Measurements from ENCODE around the gene CAPZA2.
"Not testable (repeated sequence)": the region's sequence is repeated elsewhere in the genome, so short reads cannot be mapped to it uniquely, and the experiment has no call there.

CAPZA2 gene

DNA sequence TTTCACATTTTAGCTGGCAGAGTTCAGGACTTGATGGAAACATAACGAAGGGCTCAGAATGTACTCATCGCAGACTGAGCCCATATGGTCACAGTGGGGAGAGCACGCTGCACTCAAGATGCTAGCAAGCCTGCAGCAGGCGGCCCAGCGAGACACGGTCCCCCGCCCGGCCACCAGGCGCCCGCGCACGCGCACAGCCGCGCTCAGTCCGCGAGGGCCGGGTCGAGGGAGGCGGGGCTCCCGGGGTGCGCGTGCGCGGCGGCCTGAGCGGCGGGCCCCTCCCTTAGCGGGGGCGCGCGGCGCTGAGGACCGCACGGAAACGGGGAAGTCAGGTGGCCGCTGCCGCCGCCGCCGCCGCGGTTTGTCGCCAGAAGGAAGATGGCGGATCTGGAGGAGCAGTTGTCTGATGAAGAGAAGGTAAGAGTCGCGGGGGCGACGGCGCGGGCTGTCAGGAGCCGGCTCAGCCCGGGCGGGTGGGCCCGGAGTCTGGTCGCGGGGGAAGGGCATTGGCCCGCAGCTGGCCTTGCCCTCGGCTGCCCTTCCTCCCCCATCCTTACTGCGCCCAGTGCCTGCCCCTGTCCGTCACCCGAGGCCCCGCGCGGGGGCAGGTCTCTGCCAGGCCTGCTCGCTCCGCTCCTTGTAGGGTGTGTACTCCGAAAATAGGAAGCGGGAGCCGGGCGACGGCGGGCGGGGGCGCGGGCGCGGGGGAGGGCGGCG, at the start of gene CAPZA2:
TSS of gene CAPZA2 (plus strand) at position 354 of the 717 bp plus-strand sequence. CDS start at position 379, 25 bp downstream.
- Histone ChIP-seq H3K4me3 (ENCODE audit: low read length) (peak within 1 kb of the TSS; percentile 89), H3K9ac (ENCODE audit: low read depth, low read length) (peak within 1 kb of the TSS; percentile 81), H3K27me3 (ENCODE audit: insufficient read depth, low read length) (no peaks in the 10 kb centered on the region), H3K4me1 (ENCODE audit: insufficient read depth, low read length) (peaks cover under 1% of the 10 kb centered on the region; the same call in 1 of the 2 replicates), H3K27ac (ENCODE audit: low read length) (peak within 1 kb of the TSS; percentile 38), H3K36me3 (ENCODE audit: insufficient read depth, low read depth, low read length) (no peaks in the 10 kb centered on the region), H3K9me3 (ENCODE audit: insufficient read depth, low read depth, low read length) (no peaks in the 10 kb centered on the region)

DNA sequence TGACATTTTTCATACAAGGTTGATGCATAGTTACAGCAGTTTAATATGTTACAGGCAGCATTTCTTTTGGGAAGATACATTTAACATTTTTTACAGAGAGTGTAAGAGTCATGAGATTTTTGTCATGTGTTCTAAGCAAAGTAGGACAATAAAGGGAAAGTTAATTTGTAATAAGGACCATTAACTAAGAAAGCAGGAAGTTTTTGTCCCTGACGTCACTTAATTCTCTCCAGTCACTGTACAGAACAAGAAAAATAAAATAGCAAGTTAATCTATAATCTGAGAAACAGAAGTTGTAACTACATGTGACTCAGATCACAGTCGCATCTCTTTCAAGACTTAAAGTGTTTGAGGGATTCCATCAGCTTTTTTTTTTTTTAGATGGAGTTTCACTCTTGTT, 49.5 kb upstream of the CAPZA2 start:
- H3K27me3 ChIP-seq (ENCODE audit: insufficient read depth, low read length) = no peaks in the 10 kb centered on the region
- H3K9ac ChIP-seq (ENCODE audit: low read depth, low read length) = no peak overlapping the region
- H3K36me3 ChIP-seq (ENCODE audit: insufficient read depth, low read depth, low read length) = no peaks in the 10 kb centered on the region
- peaks cover 6% of the 10 kb centered on the region for H3K4me1 ChIP-seq (ENCODE audit: insufficient read depth, low read length)
- no peaks in the 10 kb centered on the region for H3K9me3 ChIP-seq (ENCODE audit: insufficient read depth, low read depth, low read length)
- no peak overlapping the region for H3K4me3 ChIP-seq (ENCODE audit: low read length)
- H3K27ac ChIP-seq (ENCODE audit: low read length) = no peak overlapping the region

DNA sequence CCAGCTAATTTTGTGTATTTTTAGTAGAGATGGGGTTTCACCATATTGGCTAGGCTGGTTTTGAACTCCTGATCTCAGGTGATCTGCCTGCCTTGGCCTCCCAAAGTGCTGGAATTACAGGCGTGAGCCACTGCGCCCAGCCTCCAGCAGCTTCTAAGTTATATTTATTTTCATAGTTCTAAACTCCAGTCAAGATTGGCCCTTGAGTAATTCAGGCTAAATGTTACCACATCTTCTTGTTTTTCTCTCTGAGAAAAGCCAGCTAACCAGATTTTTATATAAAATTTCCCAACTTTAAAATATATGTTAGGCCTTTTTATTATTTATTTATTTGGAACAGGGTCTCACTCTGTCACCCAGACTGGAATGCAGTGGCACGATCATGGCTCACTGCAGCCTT, 49.0 kb upstream of the CAPZA2 start:
- H3K4me1 ChIP-seq (ENCODE audit: insufficient read depth, low read length); H3K27ac ChIP-seq (ENCODE audit: low read length); H3K9me3 ChIP-seq (ENCODE audit: insufficient read depth, low read depth, low read length); H3K36me3 ChIP-seq (ENCODE audit: insufficient read depth, low read depth, low read length); H3K4me3 ChIP-seq (ENCODE audit: low read length); H3K27me3 ChIP-seq (ENCODE audit: insufficient read depth, low read length); H3K9ac ChIP-seq (ENCODE audit: low read depth, low read length): not testable (repeated sequence)

DNA sequence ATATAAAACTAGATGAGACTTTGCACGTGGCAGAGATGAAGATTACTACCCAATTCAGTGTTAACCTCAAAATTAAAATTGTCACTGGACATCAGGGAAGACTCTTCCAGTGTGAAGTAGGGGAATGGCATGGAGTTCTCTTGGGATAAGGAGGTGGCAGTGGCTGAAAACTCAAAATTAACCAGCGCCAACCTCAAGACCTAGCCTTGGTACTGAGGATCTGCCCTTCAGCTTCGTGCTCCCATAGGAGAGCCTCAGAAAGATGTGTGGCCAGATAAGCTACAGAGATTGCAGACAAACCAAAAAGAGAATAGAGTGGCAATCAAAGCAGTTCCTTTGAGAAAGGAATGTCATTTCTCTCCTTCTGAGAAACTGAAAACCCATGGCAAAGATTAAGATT, 47.3 kb upstream of the CAPZA2 start:
- peaks cover 3% of the 10 kb centered on the region for H3K4me1 ChIP-seq (ENCODE audit: insufficient read depth, low read length)
- H3K27me3 ChIP-seq (ENCODE audit: insufficient read depth, low read length) = no peaks in the 10 kb centered on the region
- no peak overlapping the region for H3K4me3 ChIP-seq (ENCODE audit: low read length)
- no peaks in the 10 kb centered on the region for H3K36me3 ChIP-seq (ENCODE audit: insufficient read depth, low read depth, low read length)
- no peak overlapping the region for H3K9ac ChIP-seq (ENCODE audit: low read depth, low read length)
- H3K27ac ChIP-seq (ENCODE audit: low read length) = no peak overlapping the region
- H3K9me3 ChIP-seq (ENCODE audit: insufficient read depth, low read depth, low read length) = no peaks in the 10 kb centered on the region

DNA sequence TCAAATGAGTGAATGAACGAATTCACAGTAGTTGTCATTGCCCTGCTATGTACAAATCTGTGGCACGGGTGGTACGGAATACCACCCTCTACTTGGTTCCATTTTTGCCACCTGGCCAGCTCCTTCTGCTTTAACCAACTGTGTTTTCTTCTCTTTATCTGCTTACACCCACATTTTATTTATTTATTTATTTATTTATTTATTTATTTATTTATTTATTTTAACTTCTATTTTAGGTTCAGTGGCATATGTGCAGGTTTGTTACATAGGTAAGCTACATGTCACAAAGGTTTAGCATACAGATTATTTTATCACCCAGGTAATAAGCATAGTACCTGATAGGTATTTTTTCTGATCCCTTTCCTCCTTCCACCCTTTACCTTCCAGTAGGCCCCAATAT, 42.2 kb upstream of the CAPZA2 start:
- Histone ChIP-seq H3K27ac (ENCODE audit: low read length) (no peak overlapping the region), H3K9ac (ENCODE audit: low read depth, low read length) (no peak overlapping the region), H3K4me1 (ENCODE audit: insufficient read depth, low read length) (no peaks in the 10 kb centered on the region), H3K9me3 (ENCODE audit: insufficient read depth, low read depth, low read length) (no peaks in the 10 kb centered on the region), H3K27me3 (ENCODE audit: insufficient read depth, low read length) (no peaks in the 10 kb centered on the region), H3K4me3 (ENCODE audit: low read length) (no peak overlapping the region), H3K36me3 (ENCODE audit: insufficient read depth, low read depth, low read length) (no peaks in the 10 kb centered on the region)

DNA sequence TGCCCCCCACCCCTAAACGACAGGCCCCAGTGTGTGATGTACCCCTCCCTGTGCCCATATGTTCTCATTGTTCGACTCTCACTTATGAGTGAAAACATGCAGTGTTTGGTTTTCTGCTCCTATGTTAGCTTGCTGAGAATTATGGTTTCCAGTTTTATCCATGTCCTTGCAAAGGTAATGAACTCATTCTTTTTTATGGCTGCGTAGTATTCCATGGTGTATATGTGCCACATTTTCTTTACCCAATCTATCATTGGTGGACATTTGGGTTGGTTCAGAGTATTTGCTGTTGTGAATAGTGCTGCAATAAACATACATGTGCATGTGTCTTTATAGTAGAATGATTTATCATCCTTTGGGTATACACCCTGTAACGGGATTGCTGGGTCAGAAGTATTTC, 40.7 kb upstream of the CAPZA2 start:
- not testable (repeated sequence) for H3K9ac ChIP-seq (ENCODE audit: low read depth, low read length); H3K4me3 ChIP-seq (ENCODE audit: low read length); H3K36me3 ChIP-seq (ENCODE audit: insufficient read depth, low read depth, low read length); H3K27ac ChIP-seq (ENCODE audit: low read length); H3K9me3 ChIP-seq (ENCODE audit: insufficient read depth, low read depth, low read length); H3K27me3 ChIP-seq (ENCODE audit: insufficient read depth, low read length); H3K4me1 ChIP-seq (ENCODE audit: insufficient read depth, low read length)

DNA sequence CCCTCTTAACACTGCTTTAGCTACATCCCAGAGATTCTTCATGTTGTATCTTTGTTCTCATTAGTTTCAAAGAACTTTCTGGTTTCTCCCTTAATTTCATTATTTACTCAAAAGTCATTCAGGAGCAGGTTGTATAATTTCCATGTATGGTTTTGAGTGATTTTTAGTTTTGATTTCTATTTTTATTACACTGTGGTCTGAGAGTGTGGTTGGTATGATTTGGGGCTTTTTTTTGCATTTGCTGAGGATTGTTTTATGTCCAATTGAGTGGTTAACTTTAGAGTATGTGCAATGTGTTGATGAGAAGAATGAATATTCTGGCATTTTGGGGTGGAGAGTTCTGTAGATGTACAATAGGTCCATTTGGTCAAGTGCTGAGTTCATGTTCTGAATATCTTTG, 37.9 kb upstream of the CAPZA2 start:
- H3K9me3 ChIP-seq (ENCODE audit: insufficient read depth, low read depth, low read length) = no peaks in the 10 kb centered on the region
- H3K4me3 ChIP-seq (ENCODE audit: low read length) = no peak overlapping the region
- no peaks in the 10 kb centered on the region for H3K4me1 ChIP-seq (ENCODE audit: insufficient read depth, low read length)
- no peak overlapping the region for H3K27ac ChIP-seq (ENCODE audit: low read length)
- no peaks in the 10 kb centered on the region for H3K36me3 ChIP-seq (ENCODE audit: insufficient read depth, low read depth, low read length)
- H3K27me3 ChIP-seq (ENCODE audit: insufficient read depth, low read length) = no peaks in the 10 kb centered on the region
- no peak overlapping the region for H3K9ac ChIP-seq (ENCODE audit: low read depth, low read length)

DNA sequence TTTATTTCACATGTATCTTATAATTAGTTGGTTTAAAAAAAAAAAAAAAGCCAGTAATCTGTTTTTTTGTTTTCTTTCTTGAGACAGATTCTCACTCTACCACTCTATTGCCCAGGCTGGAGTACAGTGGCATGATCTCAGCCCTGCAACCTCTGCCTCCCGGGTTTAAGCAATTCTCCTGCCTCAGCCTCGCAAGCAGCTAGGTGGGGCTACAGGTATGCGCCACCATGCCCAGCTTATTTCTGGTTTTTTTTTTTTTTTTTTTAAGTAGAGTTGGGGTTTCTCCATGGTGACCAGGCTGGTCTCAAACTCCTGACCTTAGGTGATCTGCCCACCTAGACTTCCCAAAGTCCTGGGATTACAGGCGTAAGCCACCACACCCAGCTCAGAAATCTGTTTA, 34.1 kb upstream of the CAPZA2 start:
- no peaks in the 10 kb centered on the region for H3K27me3 ChIP-seq (ENCODE audit: insufficient read depth, low read length)
- H3K9me3 ChIP-seq (ENCODE audit: insufficient read depth, low read depth, low read length) = no peaks in the 10 kb centered on the region
- no peak overlapping the region for H3K9ac ChIP-seq (ENCODE audit: low read depth, low read length)
- no peaks in the 10 kb centered on the region for H3K4me1 ChIP-seq (ENCODE audit: insufficient read depth, low read length)
- no peaks in the 10 kb centered on the region for H3K36me3 ChIP-seq (ENCODE audit: insufficient read depth, low read depth, low read length)
- H3K4me3 ChIP-seq (ENCODE audit: low read length) = no peak overlapping the region
- H3K27ac ChIP-seq (ENCODE audit: low read length) = no peak overlapping the region

DNA sequence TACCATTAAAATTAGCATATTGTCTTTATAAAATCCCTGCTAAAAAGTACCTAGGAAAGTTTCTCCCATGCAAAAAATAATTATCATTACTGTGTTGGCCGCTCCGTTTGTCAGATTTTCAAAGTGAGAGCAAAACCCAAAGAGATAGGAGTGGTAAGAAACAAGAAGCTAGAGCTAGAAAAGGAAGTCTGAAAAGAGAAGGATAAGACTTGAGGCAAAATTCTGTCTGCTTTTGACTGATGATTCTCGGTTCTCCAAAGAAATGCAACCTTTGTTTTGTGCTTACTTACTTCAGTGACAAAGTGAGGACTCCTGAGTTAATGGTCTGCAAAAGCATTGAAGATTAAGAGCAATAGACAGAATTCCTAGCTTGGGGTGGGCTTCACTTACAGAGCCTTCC, 33.3 kb upstream of the CAPZA2 start:
- no peaks in the 10 kb centered on the region for H3K27me3 ChIP-seq (ENCODE audit: insufficient read depth, low read length)
- no peaks in the 10 kb centered on the region for H3K9me3 ChIP-seq (ENCODE audit: insufficient read depth, low read depth, low read length)
- no peak overlapping the region for H3K4me3 ChIP-seq (ENCODE audit: low read length)
- H3K36me3 ChIP-seq (ENCODE audit: insufficient read depth, low read depth, low read length) = no peaks in the 10 kb centered on the region
- H3K27ac ChIP-seq (ENCODE audit: low read length) = no peak overlapping the region
- H3K9ac ChIP-seq (ENCODE audit: low read depth, low read length) = no peak overlapping the region
- no peaks in the 10 kb centered on the region for H3K4me1 ChIP-seq (ENCODE audit: insufficient read depth, low read length)

DNA sequence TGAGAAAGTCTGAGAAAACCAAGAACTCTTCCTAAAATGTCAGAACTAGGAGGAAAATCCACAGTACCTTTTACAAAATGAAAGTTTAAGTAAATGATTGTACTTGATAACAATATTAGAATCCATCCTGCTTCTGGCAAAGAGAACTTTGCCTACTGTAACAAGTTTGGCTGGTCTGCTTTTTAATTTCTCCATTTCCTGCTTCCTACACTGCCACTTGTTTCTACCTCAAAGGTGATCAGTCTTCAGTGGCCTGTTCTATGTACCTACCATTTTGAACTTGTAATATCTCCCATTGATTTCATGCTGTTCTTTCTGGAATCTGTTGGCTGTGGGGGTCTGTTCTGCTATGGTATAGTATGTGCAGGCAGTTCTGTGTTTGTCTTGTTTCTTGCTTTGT, 32.9 kb upstream of the CAPZA2 start:
- Histone ChIP-seq H3K27me3 (ENCODE audit: insufficient read depth, low read length) (no peaks in the 10 kb centered on the region), H3K9me3 (ENCODE audit: insufficient read depth, low read depth, low read length) (no peaks in the 10 kb centered on the region), H3K9ac (ENCODE audit: low read depth, low read length) (no peak overlapping the region), H3K36me3 (ENCODE audit: insufficient read depth, low read depth, low read length) (no peaks in the 10 kb centered on the region), H3K27ac (ENCODE audit: low read length) (no peak overlapping the region), H3K4me1 (ENCODE audit: insufficient read depth, low read length) (no peaks in the 10 kb centered on the region), H3K4me3 (ENCODE audit: low read length) (no peak overlapping the region)

DNA sequence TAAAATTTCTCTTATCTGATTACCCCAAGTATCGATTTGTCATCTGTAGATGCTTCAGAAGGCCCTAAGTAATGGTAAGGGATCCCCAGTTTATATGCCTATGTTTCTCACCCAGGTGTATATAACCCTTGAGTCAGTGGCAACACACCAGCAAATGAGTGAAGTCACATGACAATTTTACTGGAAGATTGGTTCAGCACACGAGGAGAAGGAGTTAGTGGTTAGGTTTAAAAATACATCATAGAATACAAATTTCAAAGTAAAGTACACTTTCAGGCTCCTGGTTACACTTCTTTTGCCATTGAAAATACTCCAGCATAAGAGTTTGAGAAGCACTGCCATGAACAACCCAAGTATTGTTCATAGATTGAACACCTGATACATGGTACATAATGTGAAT, 29.7 kb upstream of the CAPZA2 start:
- Histone ChIP-seq H3K9ac (ENCODE audit: low read depth, low read length) (no peak overlapping the region), H3K27ac (ENCODE audit: low read length) (no peak overlapping the region), H3K4me3 (ENCODE audit: low read length) (no peak overlapping the region), H3K36me3 (ENCODE audit: insufficient read depth, low read depth, low read length) (no peaks in the 10 kb centered on the region), H3K4me1 (ENCODE audit: insufficient read depth, low read length) (no peaks in the 10 kb centered on the region), H3K9me3 (ENCODE audit: insufficient read depth, low read depth, low read length) (no peaks in the 10 kb centered on the region), H3K27me3 (ENCODE audit: insufficient read depth, low read length) (no peaks in the 10 kb centered on the region)

DNA sequence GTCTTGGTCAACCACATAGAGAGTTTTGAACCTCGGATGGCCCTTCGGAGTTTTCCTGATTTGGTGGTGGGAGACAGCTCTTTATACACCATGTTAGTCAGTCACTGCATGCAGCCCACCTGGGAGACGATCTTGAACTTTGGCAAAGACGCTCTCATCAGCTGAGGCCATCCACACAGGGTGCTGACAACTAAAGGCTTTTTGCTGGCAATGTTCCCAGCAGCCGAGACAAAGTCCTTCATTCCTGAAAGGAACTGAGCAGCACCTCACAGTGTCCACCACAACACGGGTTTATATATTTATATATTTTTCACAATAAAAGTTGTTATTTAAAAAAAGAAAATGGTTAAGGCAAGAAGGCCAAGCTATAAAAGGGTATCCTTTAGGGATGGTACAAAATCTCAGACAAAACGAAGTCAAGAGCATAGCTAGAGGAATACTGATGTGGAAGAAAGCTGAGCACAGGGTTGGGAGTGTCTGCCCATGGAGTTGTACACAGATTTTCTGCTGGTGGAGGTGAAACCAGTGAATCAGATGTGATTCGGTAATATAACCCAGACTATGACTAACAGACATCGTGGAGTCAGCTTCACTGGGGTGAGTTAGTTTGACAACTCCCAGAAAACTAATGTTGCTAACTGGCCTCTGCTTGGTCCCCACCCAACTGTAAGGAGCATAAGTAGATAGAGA, 27.4 kb upstream of the CAPZA2 start:
- Histone ChIP-seq H3K9me3 (ENCODE audit: insufficient read depth, low read depth, low read length) (no peaks in the 10 kb centered on the region), H3K4me3 (ENCODE audit: low read length) (no peak overlapping the region), H3K27ac (ENCODE audit: low read length) (no peak overlapping the region), H3K4me1 (ENCODE audit: insufficient read depth, low read length) (no peaks in the 10 kb centered on the region), H3K36me3 (ENCODE audit: insufficient read depth, low read depth, low read length) (no peaks in the 10 kb centered on the region), H3K27me3 (ENCODE audit: insufficient read depth, low read length) (no peaks in the 10 kb centered on the region), H3K9ac (ENCODE audit: low read depth, low read length) (no peak overlapping the region)

Data from iPS-20b (cell line).